B cell (primary cell): ENCODE measurements around the gene ANOS1. TPM values are rescaled to one million over a fixed set of nuclear protein-coding genes. Genes with fewer than 3 reads are reported as not detected.

Experiments used
- ATAC-seq: fragments of 200-7000 bp; cut with Tn5 transposase; one replicate; pipeline ENCODE4 v1.10.0; 2021; ENCODE audit warnings: low read depth, mild to moderate bottlenecking, moderate number of reproducible peaks, moderate library complexity
- CTCF ChIA-PET: fragments of 350-600 bp; sonication (Branson Sonifier 250); formaldehyde crosslinking; loops from one replicate; lab custom pipeline; 2021; ENCODE audit warnings: antibody characterized with exemption, inconsistent platforms; lab: Charles Lee
- POLR2A ChIA-PET: fragments of 350-600 bp; sonication (Branson Sonifier 250); formaldehyde crosslinking; loops from one replicate; lab custom pipeline; 2021; ENCODE audit warnings: antibody characterized with exemption; lab: Charles Lee
- DNase-seq: peaks from one replicate; pipeline ENCODE4 v3.0.0; 2013
- H2AFZ ChIP-seq: 2 replicates; pipeline ENCODE4 v1.6.1; 2012; ENCODE audit warnings: mild to moderate bottlenecking, low read depth, low read length; ENCODE audit not compliant: insufficient read depth, poor library complexity, severe bottlenecking
- H3K27ac ChIP-seq, 2 donors: 1 replicate in 1 of 2; 2 replicates in 1 of 2; pipeline ENCODE4 v1.5.1; 2012 to 2013; ENCODE audit warnings: low read length in 2 of 2, mild to moderate bottlenecking in 2 of 2, moderate library complexity in 1 of 2
- H3K27me3 ChIP-seq, 4 experiments: fragments of 200-600 bp in 1 of 4; sonication (generic) in 1 of 4; replicated peaks in 1 of 4; 1 replicate in 2 of 4; 2 replicates in 2 of 4; pipeline versions ENCODE4 v1.6.1 to v1.7.0; 2013 to 2016; ENCODE audit warnings: low read length in 3 of 4, mild to moderate bottlenecking in 2 of 4, mixed read lengths in 1 of 4, moderate library complexity in 1 of 4; ENCODE audit not compliant: insufficient read depth in 4 of 4, control insufficient read depth in 3 of 4; ENCODE audit errors: control extremely low read depth in 1 of 4
- H3K36me3 ChIP-seq, 2 experiments: replicated peaks in 1 of 2; 1 replicate in 1 of 2; 2 replicates in 1 of 2; pipeline versions ENCODE4 v1.6.1 to v1.7.1; 2013; ENCODE audit warnings: low read length in 1 of 2; ENCODE audit not compliant: insufficient read depth in 2 of 2, control insufficient read depth in 1 of 2; ENCODE audit errors: control extremely low read depth in 1 of 2, extremely low read depth in 1 of 2
- H3K4me1 ChIP-seq, 2 donors: fragments of 200-600 bp in 1 of 2; sonication (generic) in 1 of 2; 1 replicate in 1 of 2; 2 replicates in 1 of 2; pipeline versions ENCODE4 v1.5.1 to v1.6.1; 2013 to 2017; ENCODE audit warnings: low read length in 2 of 2; ENCODE audit not compliant: control insufficient read depth in 2 of 2, insufficient read depth in 2 of 2
- H3K4me2 ChIP-seq: replicated peaks from 2 replicates; pipeline ENCODE3; 2012; ENCODE audit warnings: mild to moderate bottlenecking, low read depth, low read length; ENCODE audit not compliant: poor library complexity, severe bottlenecking
- H3K4me3 ChIP-seq, 5 experiments: fragments of 200-600 bp in 1 of 5; sonication (generic) in 1 of 5; 1 replicate in 3 of 5; 2 replicates in 2 of 5; pipeline versions ENCODE4 v1.5.1 to v1.7.0; 2011 to 2016; ENCODE audit warnings: low read length in 4 of 5, mild to moderate bottlenecking in 4 of 5, low read depth in 2 of 5, control low read depth in 1 of 5, moderate library complexity in 1 of 5; ENCODE audit not compliant: insufficient read depth in 1 of 5; ENCODE audit errors: control extremely low read depth in 1 of 5, extremely low read depth in 1 of 5
- H3K79me2 ChIP-seq: fragments of 200-600 bp; sonication (generic); one replicate; pipeline ENCODE4 v1.6.0; 2016; ENCODE audit warnings: low read length; ENCODE audit not compliant: control insufficient read depth, insufficient read depth
- H3K9ac ChIP-seq: fragments of 200-600 bp; sonication (generic); 2 replicates; pipeline ENCODE4 v1.6.1; 2017; ENCODE audit warnings: mild to moderate bottlenecking, low read length, moderate library complexity
- H3K9me3 ChIP-seq, 3 donors: one replicate each; pipeline versions ENCODE4 v1.6.1 to v1.7.1; 2013; ENCODE audit warnings: low read length in 2 of 3; ENCODE audit not compliant: control insufficient read depth in 2 of 3, insufficient read depth in 1 of 3; ENCODE audit errors: control extremely low read depth in 1 of 3
- H4K20me1 ChIP-seq: 2 replicates; pipeline ENCODE4 v1.6.0; 2012; ENCODE audit warnings: mild to moderate bottlenecking, low read length; ENCODE audit not compliant: insufficient read depth, control insufficient read depth, poor library complexity, severe bottlenecking
- H3K27ac Mint-ChIP-seq: one replicate; pipeline ENCODE4 v1.8.0; 2021; ENCODE audit warnings: mixed read lengths
- H3K27me3 Mint-ChIP-seq: one replicate; pipeline ENCODE4 v1.8.0; 2021; ENCODE audit warnings: mixed read lengths
- H3K4me1 Mint-ChIP-seq: one replicate; pipeline ENCODE4 v1.8.0; 2021; ENCODE audit warnings: mixed read lengths
- H3K4me3 Mint-ChIP-seq: one replicate; pipeline ENCODE4 v1.8.0; 2021; ENCODE audit warnings: mixed read lengths
- H3K9me3 Mint-ChIP-seq: one replicate; pipeline ENCODE4 v1.8.0; 2022; ENCODE audit warnings: mixed read lengths; ENCODE audit not compliant: insufficient read depth
- EZH2 ChIP-seq: IDR thresholded peaks from 2 replicates; pipeline ENCODE4 v1.6.1; 2012; ENCODE audit warnings: borderline replicate concordance, low read depth, mild to moderate bottlenecking, moderate library complexity, low read length; ENCODE audit not compliant: insufficient read depth, poor library complexity, severe bottlenecking
- WGBS: methylation state at CpG from one replicate; pipeline ENCODE4 v1.1.5; 2013; ENCODE audit warnings: missing lambda C conversion rate; ENCODE audit not compliant: insufficient coverage; 5-methylcytosine and 5-hydroxymethylcytosine counted together
- intact Hi-C: fragments of 100-400 bp; cut with micrococcal nuclease; formaldehyde crosslinking; loops from one replicate; pipeline ENCODE4 v1.10.0; 2022
- polyA plus RNA-seq: library from polyadenylated mRNA; depleted of rRNA; stranded (reverse); fragments of >200 nt; gene quantifications from 2 replicates; pipeline ENCODE4 v1.2.3, GENCODE V29; 2012
- total RNA-seq, 2 donors: library from RNA; stranded (reverse); fragments of 120-200 nt in 1 of 2; gene quantifications; 1 replicate in 1 of 2; 2 replicates in 1 of 2; pipeline versions ENCODE4 v1.2.3 to v1.2.4, GENCODE V29; 2013 to 2022
- TF ChIP-seq, protein P1 (sequence below): fragments of 200-600 bp; IDR thresholded peaks from one replicate; pipeline ENCODE4 v1.8.0; 2022; ENCODE audit warnings: antibody characterized with exemption, mild to moderate bottlenecking

The ANOS1 gene
- total and polyA plus RNA-seq, 2 donors (not counting 1 experiment from before 2014, with no cell fraction given): 0.10 TPM; not detected in 1

DNA sequence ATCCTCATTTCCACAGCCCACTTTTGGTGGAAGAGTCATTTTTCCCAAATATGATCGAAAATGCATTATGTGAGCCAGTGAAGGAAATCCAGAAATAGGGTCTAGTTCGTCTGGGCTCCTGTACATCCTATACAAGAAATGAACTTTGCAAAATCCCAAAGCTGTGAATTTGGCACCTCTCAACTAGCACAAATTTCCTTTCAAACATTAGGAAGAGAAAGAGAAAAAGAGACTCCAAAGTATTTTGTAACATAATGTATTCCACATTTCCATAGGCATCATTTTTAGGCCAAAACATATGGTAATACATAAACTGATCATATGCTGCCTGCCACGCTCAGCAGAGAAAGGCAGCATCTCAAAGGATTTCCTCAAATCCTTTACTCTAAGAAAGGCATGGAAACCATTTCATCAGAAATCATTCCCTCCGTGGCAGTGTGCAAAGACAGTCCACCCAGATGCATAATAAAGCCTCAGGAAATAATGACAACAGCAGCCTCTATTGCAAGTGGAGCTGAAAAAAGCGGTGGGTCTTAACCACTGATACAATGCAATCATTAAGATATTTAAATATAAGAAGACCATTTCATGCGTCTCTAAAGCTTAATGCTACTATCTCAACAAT, 56.8 kb downstream of the ANOS1 start:
- no peak overlapping the region for H3K4me3 ChIP-seq
- Mint-ChIP-seq H3K27ac (no peak overlapping the region), H3K27me3 (peaks cover 4% of the 10 kb centered on the region), H3K4me3 (no peak overlapping the region), H3K4me1 (no peaks in the 10 kb centered on the region), H3K9me3 (no peaks in the 10 kb centered on the region)
- H3K27ac ChIP-seq: no peak overlapping the region
- ATAC-seq (no peak), DNase-seq (no peak)
- H3K4me2 ChIP-seq: no peak overlapping the region
- H3K36me3 ChIP-seq: no peaks in the 10 kb centered on the region
- TF ChIP-seq, protein P1, sequence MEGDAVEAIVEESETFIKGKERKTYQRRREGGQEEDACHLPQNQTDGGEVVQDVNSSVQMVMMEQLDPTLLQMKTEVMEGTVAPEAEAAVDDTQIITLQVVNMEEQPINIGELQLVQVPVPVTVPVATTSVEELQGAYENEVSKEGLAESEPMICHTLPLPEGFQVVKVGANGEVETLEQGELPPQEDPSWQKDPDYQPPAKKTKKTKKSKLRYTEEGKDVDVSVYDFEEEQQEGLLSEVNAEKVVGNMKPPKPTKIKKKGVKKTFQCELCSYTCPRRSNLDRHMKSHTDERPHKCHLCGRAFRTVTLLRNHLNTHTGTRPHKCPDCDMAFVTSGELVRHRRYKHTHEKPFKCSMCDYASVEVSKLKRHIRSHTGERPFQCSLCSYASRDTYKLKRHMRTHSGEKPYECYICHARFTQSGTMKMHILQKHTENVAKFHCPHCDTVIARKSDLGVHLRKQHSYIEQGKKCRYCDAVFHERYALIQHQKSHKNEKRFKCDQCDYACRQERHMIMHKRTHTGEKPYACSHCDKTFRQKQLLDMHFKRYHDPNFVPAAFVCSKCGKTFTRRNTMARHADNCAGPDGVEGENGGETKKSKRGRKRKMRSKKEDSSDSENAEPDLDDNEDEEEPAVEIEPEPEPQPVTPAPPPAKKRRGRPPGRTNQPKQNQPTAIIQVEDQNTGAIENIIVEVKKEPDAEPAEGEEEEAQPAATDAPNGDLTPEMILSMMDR: no peak
- no peak for TF ChIP-seq EZH2
- ChIA-PET CTCF (no interaction called here), POLR2A (no interaction called here)
- no peaks in the 10 kb centered on the region for H3K9me3 ChIP-seq
- no peaks in the 10 kb centered on the region for H4K20me1 ChIP-seq
- intact Hi-C loops: no loop called here
- H3K9ac ChIP-seq: no peak overlapping the region
- H2AFZ ChIP-seq: no peak overlapping the region
- no CpG with 5 or more reads among the region's 6 CpGs for WGBS
- no peaks in the 10 kb centered on the region for H3K79me2 ChIP-seq
- no peaks in the 10 kb centered on the region for H3K4me1 ChIP-seq
- H3K27me3 ChIP-seq: no peaks in the 10 kb centered on the region

DNA sequence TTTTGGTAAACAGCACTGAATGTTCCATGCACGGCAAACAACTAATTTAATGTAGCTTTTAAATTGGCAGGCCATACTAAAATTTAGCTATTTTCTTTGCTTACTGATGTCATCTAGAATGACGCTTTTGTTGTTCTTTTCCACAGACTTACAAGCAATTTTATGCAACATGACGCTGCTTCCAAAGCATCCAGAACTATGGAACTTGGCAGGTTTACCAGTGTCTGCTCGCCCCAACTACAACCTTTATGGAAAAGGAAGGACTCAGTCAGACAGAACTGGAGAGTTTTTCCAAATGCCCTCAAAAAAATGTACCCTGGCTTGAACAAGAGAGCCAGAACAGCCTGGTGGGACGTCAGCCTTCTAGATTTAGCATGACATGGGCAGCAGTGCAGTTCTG, 58.7 kb downstream of the ANOS1 start:
- H3K27me3 Mint-ChIP-seq: peaks cover 4% of the 10 kb centered on the region
- no CpG with 5 or more reads among the region's 5 CpGs for WGBS
- H3K4me3 ChIP-seq: no peak overlapping the region
- H3K9ac ChIP-seq: no peak overlapping the region
- ATAC-seq: no peak
- no peak overlapping the region for H3K4me3 Mint-ChIP-seq
- ChIA-PET POLR2A (no interaction called here), CTCF (no interaction called here)
- no peak overlapping the region for H2AFZ ChIP-seq
- H3K9me3 ChIP-seq: no peaks in the 10 kb centered on the region
- H3K27me3 ChIP-seq: no peaks in the 10 kb centered on the region
- H3K27ac Mint-ChIP-seq: no peak overlapping the region
- no peaks in the 10 kb centered on the region for H3K79me2 ChIP-seq
- H3K9me3 Mint-ChIP-seq: no peaks in the 10 kb centered on the region
- H3K27ac ChIP-seq: no peak overlapping the region
- TF ChIP-seq EZH2: no peak
- no peaks in the 10 kb centered on the region for H3K4me1 Mint-ChIP-seq
- no peak for DNase-seq
- intact Hi-C loops: no loop called here
- no peaks in the 10 kb centered on the region for H3K36me3 ChIP-seq
- no peaks in the 10 kb centered on the region for H3K4me1 ChIP-seq
- no peak overlapping the region for H3K4me2 ChIP-seq
- no peaks in the 10 kb centered on the region for H4K20me1 ChIP-seq
